SK-N-SH treated with all-trans-retinoic acid at 6 μM for 48 hours (cell line): Measurements from ENCODE around the gene C2CD3.

ENCODE experiments used
- ATAC-seq: fragments of 200-7000 bp; cut with Tn5 transposase; 3 replicates; pipeline ENCODE4 v1.9.1; 2020; ENCODE audit warnings: mild to moderate bottlenecking, moderate library complexity
- ARNTL ChIP-seq: fragments of 450-650 bp; formaldehyde crosslinking; IDR thresholded peaks from 2 replicates; pipeline ENCODE4 v1.5.0; 2020; ENCODE audit warnings: low read depth, mild to moderate bottlenecking, moderate library complexity, borderline replicate concordance
- BACH2 ChIP-seq: fragments of 250-450 bp; sonication (Bioruptor Pico); IDR thresholded peaks from 2 replicates; pipeline ENCODE4 v1.9.0; 2021; ENCODE audit warnings: mild to moderate bottlenecking, borderline replicate concordance
- CREB5 ChIP-seq: fragments of 250-450 bp; sonication (Bioruptor Pico); IDR thresholded peaks from 2 replicates; pipeline ENCODE4 v1.5.1; 2020; ENCODE audit warnings: low read depth, mild to moderate bottlenecking, moderate library complexity
- CSRNP3 ChIP-seq: fragments of 250-450 bp; sonication (Bioruptor Pico); IDR thresholded peaks from 2 replicates; pipeline ENCODE4 v1.5.1; 2021; ENCODE audit warnings: mild to moderate bottlenecking, moderate library complexity
- ESRRG ChIP-seq: fragments of 250-450 bp; sonication (Bioruptor Pico); IDR thresholded peaks from 2 replicates; pipeline ENCODE4 v1.6.1; 2021; ENCODE audit warnings: mild to moderate bottlenecking
- GLIS3 ChIP-seq: fragments of 250-450 bp; sonication (Bioruptor Pico); IDR thresholded peaks from 2 replicates; pipeline ENCODE4 v1.5.0; 2020; ENCODE audit warnings: mild to moderate bottlenecking, moderate library complexity
- ISL1 ChIP-seq: fragments of 250-450 bp; sonication (Bioruptor Pico); IDR thresholded peaks from 2 replicates; pipeline ENCODE4 v2.1.2; 2022; ENCODE audit warnings: mild to moderate bottlenecking, moderate library complexity
- PATZ1 ChIP-seq: fragments of 250-450 bp; sonication (Bioruptor Pico); IDR thresholded peaks from 2 replicates; pipeline ENCODE4 v1.8.0; 2020; ENCODE audit warnings: mild to moderate bottlenecking, moderate library complexity, borderline replicate concordance
- POU6F1 ChIP-seq: fragments of 250-450 bp; sonication (Bioruptor Pico); IDR thresholded peaks from 2 replicates; pipeline ENCODE4 v1.8.0; 2021; ENCODE audit warnings: low read depth, mild to moderate bottlenecking, moderate library complexity, borderline replicate concordance
- PPARA ChIP-seq: fragments of 250-450 bp; sonication (Bioruptor Pico); IDR thresholded peaks from 2 replicates; pipeline ENCODE4 v1.5.0; 2020; ENCODE audit warnings: mild to moderate bottlenecking, borderline replicate concordance
- SNAI2 ChIP-seq: fragments of 250-450 bp; sonication (Bioruptor Pico); IDR thresholded peaks from 2 replicates; pipeline ENCODE4 v1.5.0; 2020; ENCODE audit warnings: mild to moderate bottlenecking, moderate library complexity
- TCF4 ChIP-seq: fragments of 250-450 bp; sonication (Bioruptor Pico); IDR thresholded peaks from 2 replicates; pipeline ENCODE4 v1.8.0; 2021; ENCODE audit warnings: mild to moderate bottlenecking, moderate library complexity, borderline replicate concordance
- TOX ChIP-seq: fragments of 250-450 bp; sonication (Bioruptor Pico); IDR thresholded peaks from 2 replicates; pipeline ENCODE4 v1.8.0; 2021; ENCODE audit warnings: mild to moderate bottlenecking, moderate library complexity, borderline replicate concordance
- TSHZ2 ChIP-seq: fragments of 250-450 bp; sonication (Bioruptor Pico); IDR thresholded peaks from 2 replicates; pipeline ENCODE4 v1.5.0; 2020; ENCODE audit warnings: mild to moderate bottlenecking, moderate library complexity
- ZFP3 ChIP-seq: fragments of 250-450 bp; sonication (Bioruptor Pico); IDR thresholded peaks from 2 replicates; pipeline ENCODE4 v1.5.0; 2020; ENCODE audit warnings: mild to moderate bottlenecking, moderate library complexity
- ZFP30 ChIP-seq: fragments of 450-650 bp; formaldehyde crosslinking; IDR thresholded peaks from 2 replicates; pipeline ENCODE4 v1.5.0; 2022; ENCODE audit warnings: mild to moderate bottlenecking, moderate library complexity
- ZNF565 ChIP-seq: fragments of 450-650 bp; formaldehyde crosslinking; conservative IDR thresholded peaks from 2 replicates; pipeline ENCODE4 v1.5.0; 2020; ENCODE audit warnings: low read depth, mild to moderate bottlenecking, moderate library complexity
- ZNF70 ChIP-seq: fragments of 450-650 bp; formaldehyde crosslinking; IDR thresholded peaks from 2 replicates; pipeline ENCODE4 v1.5.0; 2020; ENCODE audit warnings: mild to moderate bottlenecking, moderate library complexity
- ZNF8 ChIP-seq: fragments of 450-650 bp; formaldehyde crosslinking; IDR thresholded peaks from 2 replicates; pipeline ENCODE4 v1.5.0; 2020; ENCODE audit warnings: mild to moderate bottlenecking, moderate library complexity

Gene C2CD3

GRCh38 chr11:74050465-74050864 is 120.3 kb downstream of the C2CD3 start:
- TF ChIP-seq PPARA (no peak), SNAI2 (no peak), BACH2 (no peak), ESRRG (no peak), TOX (CRISPR knock-in tag) (no peak), CREB5 (CRISPR knock-in tag) (no peak), ARNTL (CRISPR knock-in tag) (no peak), ZNF8 (CRISPR knock-in tag) (no peak)
- TF ChIP-seq, all 23 proteins: peak for 0
- no peak for ATAC-seq

GRCh38 chr11:74048993-74049392 is 121.8 kb downstream of the C2CD3 start:
- ATAC-seq, result no peak

GRCh38 chr11:74044538-74044937 is 126.3 kb downstream of the C2CD3 start:
- TF ChIP-seq TOX (CRISPR knock-in tag), result no peak
- TF ChIP-seq TCF4, result peak; percentile 23; the same call in 1 of the 2 replicates
- peak; percentile 60 for TF ChIP-seq ZNF70
- ATAC-seq, result no peak

More at GRCh38 chr11:74048993-74049392, 121.8 kb downstream of the C2CD3 start:
- TF ChIP-seq ZFP3 (CRISPR knock-in tag), result no peak
- TF ChIP-seq ZFP30 (CRISPR knock-in tag), result no peak
- TF ChIP-seq TSHZ2 (CRISPR knock-in tag), result no peak
- TF ChIP-seq, all 23 proteins: peak for 0

GRCh38 chr11:74043450-74043849 is 127.4 kb downstream of the C2CD3 start:
- TF ChIP-seq ESRRG (no peak), ISL1 (CRISPR knock-in tag) (no peak), ZNF8 (CRISPR knock-in tag) (no peak), ZFP30 (CRISPR knock-in tag) (no peak), POU6F1 (CRISPR knock-in tag) (no peak), GLIS3 (CRISPR knock-in tag) (no peak), CSRNP3 (no peak), ARNTL (CRISPR knock-in tag) (no peak), BACH2 (no peak), TSHZ2 (CRISPR knock-in tag) (no peak), PATZ1 (CRISPR knock-in tag) (no peak), ZNF565 (no peak)
- ATAC-seq, result no peak
